GM12878 (cell line): ENCODE measurements around the gene FAM120A. TPM values are rescaled to one million over a fixed set of nuclear protein-coding genes. Genes with fewer than 3 reads are reported as not detected.

Source experiments
- ATAC-seq: fragments of 200-7000 bp; cut with Tn5 transposase; 3 replicates; pipeline ENCODE4 v1.9.1; 2020; ENCODE audit warnings: mild to moderate bottlenecking, moderate library complexity
- BruUV-seq: library from RNA; stranded (reverse); fragments of 400-500 nt; replicated peaks from 2 replicates; lab custom pipeline; 2021; lab: Mats Ljungman, UMichigan
- CTCF ChIA-PET: fragments of 300-600 bp; sonication (Branson Sonifier 250); formaldehyde crosslinking; extraction: SDS; loops from one replicate; lab custom pipeline; 2021; ENCODE audit warnings: inconsistent platforms; lab: Yijun Ruan, JAX
- POLR2A ChIA-PET: fragments of 350-600 bp; formaldehyde crosslinking; extraction: SDS; loops from one replicate; lab custom pipeline; 2021; ENCODE audit warnings: inconsistent platforms; lab: Charles Lee
- RAD21 ChIA-PET: fragments of 300-600 bp; sonication (Branson Sonifier 250); formaldehyde crosslinking; loops from one replicate; lab custom pipeline; 2023; ENCODE audit warnings: antibody characterized with exemption; ENCODE audit not compliant: unreplicated experiment; lab: Charles Lee
- SMC1A ChIA-PET: fragments of 300-600 bp; sonication (Branson Sonifier 250); formaldehyde crosslinking; loops from one replicate; lab custom pipeline; 2023; ENCODE audit not compliant: unreplicated experiment, uncharacterized antibody; lab: Charles Lee
- DNase-seq: peaks from one replicate; pipeline ENCODE4 v3.0.0-alpha.2; 2011; ENCODE audit warnings: low read depth, low spot score
- FAIRE-seq: peaks from 3 replicates; lab custom pipeline; 2011; peaks lifted over from hg19 to GRCh38; lab: Jason Lieb, UNC
- H2AFZ ChIP-seq: 2 replicates; pipeline ENCODE4 v1.6.0; 2011; ENCODE audit warnings: low read depth, low read length, control low read depth; ENCODE audit not compliant: control insufficient read depth
- H3K27ac ChIP-seq: 2 replicates; pipeline ENCODE4 v1.5.1; 2011; ENCODE audit warnings: control low read depth; ENCODE audit not compliant: control insufficient read depth, insufficient read depth
- H3K27me3 ChIP-seq, 2 experiments: replicated peaks in 1 of 2; 2 replicates each; pipeline versions ENCODE4 v1.6.0 to v1.6.1; 2011; ENCODE audit warnings: low read length in 1 of 2; ENCODE audit not compliant: control insufficient read depth in 2 of 2, insufficient read depth in 2 of 2
- H3K36me3 ChIP-seq, 2 experiments: 2 replicates each; pipeline ENCODE4 v1.5.1; 2011; ENCODE audit warnings: low read length in 1 of 2; ENCODE audit not compliant: control insufficient read depth in 2 of 2, insufficient read depth in 2 of 2
- H3K4me1 ChIP-seq: 2 replicates; pipeline ENCODE4 v1.6.1; 2011; ENCODE audit warnings: mild to moderate bottlenecking, low read length, moderate library complexity, mixed read lengths; ENCODE audit not compliant: control insufficient read depth, insufficient read depth
- H3K4me2 ChIP-seq: 2 replicates; pipeline ENCODE4 v1.6.0; 2011; ENCODE audit warnings: control low read depth; ENCODE audit not compliant: control insufficient read depth, insufficient read depth
- H3K4me3 ChIP-seq: fragments of 200-600 bp; sonication (generic); 2 replicates; pipeline ENCODE4 v1.5.1; 2016
- H3K79me2 ChIP-seq: 2 replicates; pipeline ENCODE4 v1.6.0; 2011; ENCODE audit warnings: low read length; ENCODE audit not compliant: control insufficient read depth, insufficient read depth
- H3K9ac ChIP-seq: 2 replicates; pipeline ENCODE4 v1.8.0; 2011; ENCODE audit warnings: low read length, control low read depth, mixed read lengths; ENCODE audit not compliant: control insufficient read depth, insufficient read depth
- H3K9me3 ChIP-seq: replicated peaks from 3 replicates; pipeline ENCODE4 v1.5.1; 2011; ENCODE audit warnings: mild to moderate bottlenecking, low read length; ENCODE audit not compliant: control insufficient read depth, insufficient read depth
- H4K20me1 ChIP-seq: 2 replicates; pipeline ENCODE4 v1.6.0; 2011; ENCODE audit not compliant: control insufficient read depth, insufficient read depth
- BRCA1 ChIP-seq: IDR thresholded peaks from 2 replicates; pipeline ENCODE4 v1.6.1; 2011; ENCODE audit warnings: low read depth, low read length, improper control_type of control experiment
- CEBPB ChIP-seq, 2 experiments: fragments of 150-350 bp in 1 of 2; IDR thresholded peaks; 2 replicates each; pipeline ENCODE4 v1.6.1; 2012 to 2014; ENCODE audit warnings: low read depth in 2 of 2, low read length in 2 of 2, borderline replicate concordance in 1 of 2, inconsistent platforms in 1 of 2
- CREM ChIP-seq: IDR thresholded peaks from 2 replicates; pipeline ENCODE4 v1.6.1; 2014; ENCODE audit warnings: antibody characterized with exemption, low read depth
- IKZF1 ChIP-seq: fragments of 450-650 bp; conservative IDR thresholded peaks from 2 replicates; pipeline ENCODE4 v1.6.1; 2017; ENCODE audit warnings: antibody characterized with exemption, mild to moderate bottlenecking
- IKZF2 ChIP-seq, 2 experiments: fragments of 450-650 bp; IDR thresholded peaks; 2 replicates each; pipeline ENCODE4 v1.6.1; 2017; ENCODE audit warnings: mild to moderate bottlenecking in 2 of 2, moderate library complexity in 2 of 2
- MEF2B ChIP-seq: fragments of 450-650 bp; IDR thresholded peaks from 2 replicates; pipeline ENCODE4 v1.6.1; 2018; ENCODE audit warnings: mild to moderate bottlenecking, moderate library complexity; ENCODE audit not compliant: partially characterized antibody, poor library complexity, severe bottlenecking
- MTA2 ChIP-seq: fragments of 450-650 bp; IDR thresholded peaks from 2 replicates; pipeline ENCODE4 v1.6.1; 2016; ENCODE audit warnings: low read depth, mild to moderate bottlenecking, moderate library complexity
- NFIC ChIP-seq: IDR thresholded peaks from 2 replicates; pipeline ENCODE4 v1.6.1; 2012; ENCODE audit warnings: low read depth, mild to moderate bottlenecking, inconsistent platforms, low read length, moderate library complexity
- NFYA ChIP-seq: IDR thresholded peaks from 2 replicates; pipeline ENCODE4 v1.6.1; 2011; ENCODE audit warnings: low read depth, mild to moderate bottlenecking, low read length, improper control_type of control experiment, borderline replicate concordance
- RELA ChIP-seq: fragments of 450-650 bp; IDR thresholded peaks from 2 replicates; pipeline ENCODE4 v1.8.0; 2014; ENCODE audit warnings: borderline replicate concordance; ENCODE audit not compliant: partially characterized antibody
- SRF ChIP-seq, 2 experiments: IDR thresholded peaks; 2 replicates each; pipeline ENCODE4 v1.6.1; 2011; ENCODE audit warnings: low read depth in 2 of 2, low read length in 2 of 2, mild to moderate bottlenecking in 1 of 2, moderate library complexity in 1 of 2
- SUZ12 ChIP-seq: fragments of 200-600 bp; sonication (generic); IDR thresholded peaks from one replicate; pipeline ENCODE4 v1.6.1; 2018; ENCODE audit warnings: antibody characterized with exemption, mild to moderate bottlenecking; ENCODE audit not compliant: unreplicated experiment
- ZNF24 ChIP-seq: fragments of 450-650 bp; IDR thresholded peaks from 2 replicates; pipeline ENCODE4 v1.6.1; 2017; ENCODE audit warnings: antibody characterized with exemption, mild to moderate bottlenecking
- WGBS: methylation state at CpG from one replicate; pipeline ENCODE4 v1.1.6; 2016; ENCODE audit warnings: low lambda C conversion rate; ENCODE audit not compliant: insufficient replicate concordance, insufficient coverage; ENCODE audit errors: missing lambda C conversion rate; 5-methylcytosine and 5-hydroxymethylcytosine counted together
- in situ Hi-C: fragments of 300-500 bp; cut with MboI; formaldehyde crosslinking; loops from 9 replicates; pipeline ENCODE4 v1.14.3; 2018; ENCODE audit warnings: mixed read lengths
- intact Hi-C: fragments of 100-400 bp; cut with micrococcal nuclease; formaldehyde crosslinking; loops from one replicate; pipeline ENCODE4 v1.14.2; 2022; ENCODE audit not compliant: unreplicated experiment
- polyA plus RNA-seq, 11 experiments: library from polyadenylated mRNA; depleted of rRNA in 4 of 11; unstranded in 6 of 11; stranded (reverse) in 5 of 11; fragments of >200 nt; fragmentation: Nextera tagmentation in 4 of 11; fragmentation: Illumina TruSeq in 1 of 11; extraction: Ambion mirVana in 4 of 11; extraction: Trizol in 1 of 11; gene quantifications; 1 replicate in 1 of 11; 2 replicates in 10 of 11; pipeline versions ENCODE4 v1.2.1 to v1.2.3, GENCODE V29; 2011 to 2016; ENCODE audit warnings: inconsistent platforms in 2 of 11, missing spikeins in 2 of 11, low read depth in 1 of 11
- total RNA-seq, 4 experiments: library from RNA; depleted of rRNA in 3 of 4; stranded (reverse); fragments of >200 nt in 3 of 4; fragmentation: Illumina TruSeq in 1 of 4; extraction: Trizol in 1 of 4; gene quantifications; 2 replicates each; pipeline versions ENCODE4 v1.2.1 to v1.2.3, GENCODE V29; 2013 to 2021
- TF ChIP-seq, protein P1 (sequence below): fragments of 450-650 bp; IDR thresholded peaks from 2 replicates; pipeline ENCODE4 v1.6.1; 2017; ENCODE audit warnings: low read depth, mild to moderate bottlenecking, moderate library complexity
- TF ChIP-seq, protein P2 (sequence below): fragments of 450-650 bp; IDR thresholded peaks from 2 replicates; pipeline ENCODE4 v1.6.1; 2017; ENCODE audit warnings: mild to moderate bottlenecking, moderate library complexity
- TF ChIP-seq, protein P3 (sequence below): fragments of 450-650 bp; formaldehyde crosslinking; IDR thresholded peaks from 2 replicates; pipeline ENCODE4 v1.4.0; 2020; ENCODE audit warnings: mild to moderate bottlenecking, moderate library complexity

The FAM120A gene
- total and polyA plus RNA-seq, 10 of the 15 experiments (the other 5 are each of a cell fraction or from before 2014, with no cell fraction given) = 13.1 to 89.6 (median 52.5) TPM

DNA sequence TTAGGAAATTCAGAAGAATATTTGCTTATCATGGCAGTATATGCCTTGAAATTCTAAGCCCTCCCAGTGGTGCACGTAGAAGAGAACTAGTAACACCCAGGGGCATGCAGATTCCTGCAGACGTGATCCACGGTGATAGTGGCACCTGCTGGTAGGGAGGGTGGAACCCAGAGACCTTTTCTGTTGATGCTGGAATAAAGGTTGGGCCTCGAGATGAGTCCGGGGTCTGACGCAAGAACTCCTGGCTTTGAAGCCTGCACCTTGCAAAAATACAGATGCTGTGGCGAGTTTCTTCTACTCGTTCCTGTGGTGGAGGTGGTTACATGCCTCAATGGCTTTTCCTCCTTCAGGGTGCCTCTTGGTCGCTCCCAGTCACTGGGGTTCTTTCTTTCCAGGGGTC is 85.4 kb downstream of the FAM120A start:
- no peaks in the 10 kb centered on the region; the same call in 1 of the 2 replicates for H3K4me1 ChIP-seq
- peaks cover 12 to 34% of the 10 kb centered on the region in 2 experiments for H3K36me3 ChIP-seq
- ChIA-PET CTCF (interaction anchor here (0.6 to 1.0 kb wide), 2 partner anchors 29 to 315 kb away, joined by 3 read pairs; no protein-coding TSS in a partner anchor), POLR2A (interaction anchor here (1.3 kb wide), 1 partner anchor 9 kb away, joined by 8 read pairs; no protein-coding TSS in a partner anchor), RAD21 (no interaction called here), SMC1A (no interaction called here)
- intact Hi-C loops (no loop called here), in situ Hi-C loops (no loop called here)
- no peaks in the 10 kb centered on the region for H3K79me2 ChIP-seq
- H3K27ac ChIP-seq = no peak overlapping the region
- no TSS peak for BruUV-seq
- no peaks in the 10 kb centered on the region for H4K20me1 ChIP-seq
- no peak overlapping the region for H3K4me3 ChIP-seq
- DNase-seq (no peak), FAIRE-seq (no peak), ATAC-seq (no peak)
- no peak overlapping the region for H3K4me2 ChIP-seq
- no peak overlapping the region for H2AFZ ChIP-seq
- H3K27me3 ChIP-seq = no peaks in the 10 kb centered on the region
- WGBS = 56% methylated on average over 9 of the region's 9 CpGs
- H3K9me3 ChIP-seq = no peaks in the 10 kb centered on the region
- no peak overlapping the region for H3K9ac ChIP-seq
- no peak for TF ChIP-seq IKZF2 (IDR thresholded peaks at IDR 0.05)
- TF ChIP-seq IKZF1 = no peak
- TF ChIP-seq ZNF24 = no peak
- no peak for TF ChIP-seq MEF2B
- no peak for TF ChIP-seq RELA
- no peak for TF ChIP-seq NFIC
- no peak for TF ChIP-seq BRCA1
- no peak for TF ChIP-seq SRF (IDR thresholded peaks at IDR 0.05; ENCODE audit: low read depth in 2 of 2, low read length in 2 of 2)
- TF ChIP-seq, protein P1, sequence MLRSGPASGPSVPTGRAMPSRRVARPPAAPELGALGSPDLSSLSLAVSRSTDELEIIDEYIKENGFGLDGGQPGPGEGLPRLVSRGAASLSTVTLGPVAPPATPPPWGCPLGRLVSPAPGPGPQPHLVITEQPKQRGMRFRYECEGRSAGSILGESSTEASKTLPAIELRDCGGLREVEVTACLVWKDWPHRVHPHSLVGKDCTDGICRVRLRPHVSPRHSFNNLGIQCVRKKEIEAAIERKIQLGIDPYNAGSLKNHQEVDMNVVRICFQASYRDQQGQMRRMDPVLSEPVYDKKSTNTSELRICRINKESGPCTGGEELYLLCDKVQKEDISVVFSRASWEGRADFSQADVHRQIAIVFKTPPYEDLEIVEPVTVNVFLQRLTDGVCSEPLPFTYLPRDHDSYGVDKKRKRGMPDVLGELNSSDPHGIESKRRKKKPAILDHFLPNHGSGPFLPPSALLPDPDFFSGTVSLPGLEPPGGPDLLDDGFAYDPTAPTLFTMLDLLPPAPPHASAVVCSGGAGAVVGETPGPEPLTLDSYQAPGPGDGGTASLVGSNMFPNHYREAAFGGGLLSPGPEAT = no peak
- no peak for TF ChIP-seq SUZ12
- no peak for TF ChIP-seq CEBPB (IDR thresholded peaks at IDR 0.05; ENCODE audit: borderline replicate concordance in 1 of 2, low read depth in 2 of 2, low read length in 2 of 2)
- TF ChIP-seq CREM = no peak
- TF ChIP-seq, protein P2, sequence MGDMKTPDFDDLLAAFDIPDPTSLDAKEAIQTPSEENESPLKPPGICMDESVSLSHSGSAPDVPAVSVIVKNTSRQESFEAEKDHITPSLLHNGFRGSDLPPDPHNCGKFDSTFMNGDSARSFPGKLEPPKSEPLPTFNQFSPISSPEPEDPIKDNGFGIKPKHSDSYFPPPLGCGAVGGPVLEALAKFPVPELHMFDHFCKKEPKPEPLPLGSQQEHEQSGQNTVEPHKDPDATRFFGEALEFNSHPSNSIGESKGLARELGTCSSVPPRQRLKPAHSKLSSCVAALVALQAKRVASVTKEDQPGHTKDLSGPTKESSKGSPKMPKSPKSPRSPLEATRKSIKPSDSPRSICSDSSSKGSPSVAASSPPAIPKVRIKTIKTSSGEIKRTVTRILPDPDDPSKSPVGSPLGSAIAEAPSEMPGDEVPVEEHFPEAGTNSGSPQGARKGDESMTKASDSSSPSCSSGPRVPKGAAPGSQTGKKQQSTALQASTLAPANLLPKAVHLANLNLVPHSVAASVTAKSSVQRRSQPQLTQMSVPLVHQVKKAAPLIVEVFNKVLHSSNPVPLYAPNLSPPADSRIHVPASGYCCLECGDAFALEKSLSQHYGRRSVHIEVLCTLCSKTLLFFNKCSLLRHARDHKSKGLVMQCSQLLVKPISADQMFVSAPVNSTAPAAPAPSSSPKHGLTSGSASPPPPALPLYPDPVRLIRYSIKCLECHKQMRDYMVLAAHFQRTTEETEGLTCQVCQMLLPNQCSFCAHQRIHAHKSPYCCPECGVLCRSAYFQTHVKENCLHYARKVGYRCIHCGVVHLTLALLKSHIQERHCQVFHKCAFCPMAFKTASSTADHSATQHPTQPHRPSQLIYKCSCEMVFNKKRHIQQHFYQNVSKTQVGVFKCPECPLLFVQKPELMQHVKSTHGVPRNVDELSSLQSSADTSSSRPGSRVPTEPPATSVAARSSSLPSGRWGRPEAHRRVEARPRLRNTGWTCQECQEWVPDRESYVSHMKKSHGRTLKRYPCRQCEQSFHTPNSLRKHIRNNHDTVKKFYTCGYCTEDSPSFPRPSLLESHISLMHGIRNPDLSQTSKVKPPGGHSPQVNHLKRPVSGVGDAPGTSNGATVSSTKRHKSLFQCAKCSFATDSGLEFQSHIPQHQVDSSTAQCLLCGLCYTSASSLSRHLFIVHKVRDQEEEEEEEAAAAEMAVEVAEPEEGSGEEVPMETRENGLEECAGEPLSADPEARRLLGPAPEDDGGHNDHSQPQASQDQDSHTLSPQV = no peak
- TF ChIP-seq NFYA = no peak
- TF ChIP-seq MTA2 = no peak
- TF ChIP-seq, protein P3, sequence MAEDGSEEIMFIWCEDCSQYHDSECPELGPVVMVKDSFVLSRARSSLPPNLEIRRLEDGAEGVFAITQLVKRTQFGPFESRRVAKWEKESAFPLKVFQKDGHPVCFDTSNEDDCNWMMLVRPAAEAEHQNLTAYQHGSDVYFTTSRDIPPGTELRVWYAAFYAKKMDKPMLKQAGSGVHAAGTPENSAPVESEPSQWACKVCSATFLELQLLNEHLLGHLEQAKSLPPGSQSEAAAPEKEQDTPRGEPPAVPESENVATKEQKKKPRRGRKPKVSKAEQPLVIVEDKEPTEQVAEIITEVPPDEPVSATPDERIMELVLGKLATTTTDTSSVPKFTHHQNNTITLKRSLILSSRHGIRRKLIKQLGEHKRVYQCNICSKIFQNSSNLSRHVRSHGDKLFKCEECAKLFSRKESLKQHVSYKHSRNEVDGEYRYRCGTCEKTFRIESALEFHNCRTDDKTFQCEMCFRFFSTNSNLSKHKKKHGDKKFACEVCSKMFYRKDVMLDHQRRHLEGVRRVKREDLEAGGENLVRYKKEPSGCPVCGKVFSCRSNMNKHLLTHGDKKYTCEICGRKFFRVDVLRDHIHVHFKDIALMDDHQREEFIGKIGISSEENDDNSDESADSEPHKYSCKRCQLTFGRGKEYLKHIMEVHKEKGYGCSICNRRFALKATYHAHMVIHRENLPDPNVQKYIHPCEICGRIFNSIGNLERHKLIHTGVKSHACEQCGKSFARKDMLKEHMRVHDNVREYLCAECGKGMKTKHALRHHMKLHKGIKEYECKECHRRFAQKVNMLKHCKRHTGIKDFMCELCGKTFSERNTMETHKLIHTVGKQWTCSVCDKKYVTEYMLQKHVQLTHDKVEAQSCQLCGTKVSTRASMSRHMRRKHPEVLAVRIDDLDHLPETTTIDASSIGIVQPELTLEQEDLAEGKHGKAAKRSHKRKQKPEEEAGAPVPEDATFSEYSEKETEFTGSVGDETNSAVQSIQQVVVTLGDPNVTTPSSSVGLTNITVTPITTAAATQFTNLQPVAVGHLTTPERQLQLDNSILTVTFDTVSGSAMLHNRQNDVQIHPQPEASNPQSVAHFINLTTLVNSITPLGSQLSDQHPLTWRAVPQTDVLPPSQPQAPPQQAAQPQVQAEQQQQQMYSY (CRISPR knock-in tag) = no peak
